D341Med (cell line): ENCODE measurements around the gene BCKDHB.
"Not testable (repeated sequence)": the region's sequence is repeated elsewhere in the genome, so short reads cannot be mapped to it uniquely, and the experiment has no call there.

ENCODE experiments used
- DNase-seq: peaks from one replicate; pipeline ENCODE4 v3.0.0; 2012; ENCODE audit warnings: low spot score

BCKDHB gene

GRCh38 chr6:80209430-80209829 lies 103.0 kb downstream of the BCKDHB start:
- no peak for DNase-seq

- DNase-seq, result no peak
Measured at GRCh38 chr6:80210618-80211017, 104.1 kb downstream of the BCKDHB start.

GRCh38 chr6:80211286-80211685 lies 104.8 kb downstream of the BCKDHB start:
- DNase-seq, result no peak

GRCh38 chr6:80211890-80212289 lies 105.4 kb downstream of the BCKDHB start:
- DNase-seq, result not testable (repeated sequence)

DNA sequence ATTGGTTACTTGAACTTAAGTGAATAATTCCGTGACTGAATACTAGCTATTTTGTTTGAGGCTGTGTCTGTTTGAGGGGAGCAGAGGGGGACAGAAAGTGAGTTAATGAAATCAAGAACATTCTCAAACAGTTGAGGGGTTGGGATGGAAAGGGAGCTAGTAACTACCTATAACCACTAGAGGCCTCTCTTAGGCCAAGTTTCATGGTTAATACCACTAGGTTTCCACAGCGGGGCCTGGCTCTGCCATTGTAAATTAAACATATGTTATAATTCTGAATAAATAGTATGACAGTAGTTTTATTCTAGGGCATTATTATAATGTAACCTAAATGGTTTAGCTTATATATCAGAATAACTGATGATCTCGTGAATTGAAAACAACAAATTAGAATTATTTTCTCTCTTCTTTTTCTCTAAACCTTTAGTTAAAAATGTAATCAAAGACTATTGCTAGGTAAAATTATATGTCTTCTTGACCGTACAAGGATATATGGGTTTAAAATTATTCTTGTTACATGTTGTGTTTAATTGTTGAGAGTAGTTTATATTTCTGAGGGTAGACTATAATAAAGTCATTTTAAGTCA lies 108.1 kb downstream of the BCKDHB start:
- DNase-seq, result peak; percentile 69

DNA sequence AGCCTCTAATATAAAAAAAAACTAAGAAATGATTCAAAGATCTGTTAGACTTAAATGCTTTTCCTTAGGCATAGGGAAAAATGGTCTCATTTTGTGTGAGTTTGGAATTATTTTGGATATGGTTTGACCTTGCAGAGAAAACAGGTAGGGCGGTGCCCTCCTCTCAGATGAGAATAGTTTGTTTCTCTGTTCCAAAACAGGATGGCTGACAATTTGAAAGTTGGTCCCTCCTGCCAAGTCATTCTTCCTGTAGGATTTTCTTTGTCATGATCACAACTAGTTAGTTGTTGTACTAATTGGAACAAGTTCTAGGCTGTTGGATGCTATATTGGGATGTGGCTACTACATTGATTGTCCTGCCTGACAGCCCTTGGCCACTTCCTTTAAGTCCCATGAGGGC lies 108.6 kb downstream of the BCKDHB start:
- no peak for DNase-seq

DNA sequence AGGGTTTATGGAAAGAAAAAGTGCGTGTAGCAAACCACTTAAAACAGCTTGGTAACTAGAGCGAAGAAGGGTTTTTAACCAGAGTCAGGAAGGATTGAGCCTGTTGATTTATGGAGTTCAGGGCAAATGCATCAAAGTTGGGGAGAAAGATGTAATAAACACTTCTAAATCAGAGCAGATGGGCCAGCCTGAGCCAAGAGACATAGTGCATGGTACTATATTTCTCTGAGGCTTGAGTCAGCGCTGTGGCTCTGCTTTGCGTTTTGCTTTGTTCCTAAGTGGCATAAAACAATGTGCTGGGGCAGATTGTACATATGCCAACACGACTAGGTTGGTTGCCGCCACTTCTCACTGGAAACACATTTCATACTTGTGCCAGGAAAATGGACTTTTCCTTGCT lies 111.3 kb downstream of the BCKDHB start:
- DNase-seq, result no peak

GRCh38 chr6:80223743-80224212 lies 117.3 kb downstream of the BCKDHB start:
- DNase-seq, result no peak

DNA sequence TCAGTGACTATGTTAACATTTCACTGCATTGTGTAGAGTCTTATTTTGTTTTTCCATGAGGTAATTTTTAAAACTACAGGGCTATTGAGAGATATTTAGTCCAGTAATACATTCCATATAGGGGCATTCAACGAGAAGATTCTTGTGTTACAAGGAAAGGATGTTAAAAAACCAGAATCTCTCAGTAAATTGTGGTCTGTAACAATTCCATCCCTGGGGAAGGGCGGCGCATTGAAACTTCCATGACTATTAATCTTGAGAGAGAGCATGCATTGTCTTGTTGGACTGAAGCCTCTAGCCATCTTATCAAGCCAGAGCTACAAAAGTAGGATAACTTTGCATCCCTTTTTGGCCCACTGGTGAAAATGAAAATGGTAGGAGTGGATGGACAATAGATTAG lies 119.7 kb downstream of the BCKDHB start:
- DNase-seq, result no peak

DNA sequence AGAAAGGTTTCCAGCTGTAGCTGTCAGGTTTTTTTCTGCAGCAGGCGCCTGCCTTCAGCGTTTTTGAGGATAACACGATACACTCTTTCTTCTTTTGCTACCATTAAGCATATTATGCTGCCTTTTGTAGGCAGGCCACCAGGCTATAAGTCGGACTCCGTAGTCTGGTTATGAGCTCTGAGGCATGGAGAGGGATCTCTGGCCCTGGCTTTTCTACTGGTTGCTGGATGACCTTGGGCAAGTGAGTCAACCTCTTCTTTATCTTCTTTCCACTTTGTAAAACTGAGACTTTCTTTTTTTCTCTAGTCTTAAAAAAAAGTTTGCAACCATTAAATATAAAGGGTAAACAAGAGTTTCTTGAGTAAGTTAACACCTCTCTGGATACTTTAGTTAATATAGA lies 120.2 kb downstream of the BCKDHB start:
- no peak for DNase-seq

DNA sequence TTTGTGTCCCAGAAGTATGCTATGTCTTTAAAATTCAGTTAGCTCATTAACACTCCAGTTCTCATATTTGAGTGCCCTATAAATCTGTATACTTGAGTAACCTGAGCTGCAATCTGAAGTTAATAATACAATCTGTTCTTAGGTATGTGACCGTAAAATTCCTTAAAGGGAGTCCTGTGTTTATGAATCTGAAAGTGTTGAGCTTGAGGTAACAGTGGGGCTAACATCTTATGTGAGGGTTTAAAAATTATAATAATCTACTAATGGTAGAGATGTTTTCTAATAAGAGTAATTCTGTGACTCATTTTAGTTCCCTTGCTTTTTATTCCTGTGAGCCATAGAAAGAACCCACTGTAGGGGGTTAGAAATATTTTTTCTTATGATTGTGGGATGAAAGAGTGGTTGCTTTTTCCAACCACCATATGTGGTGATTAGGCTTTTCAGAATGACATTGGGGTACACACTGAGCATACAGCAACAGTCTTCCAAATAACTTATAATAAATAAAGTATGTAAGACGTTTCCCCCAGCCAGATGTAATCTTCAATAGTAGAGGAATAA lies 121.2 kb downstream of the BCKDHB start:
- no peak for DNase-seq

DNA sequence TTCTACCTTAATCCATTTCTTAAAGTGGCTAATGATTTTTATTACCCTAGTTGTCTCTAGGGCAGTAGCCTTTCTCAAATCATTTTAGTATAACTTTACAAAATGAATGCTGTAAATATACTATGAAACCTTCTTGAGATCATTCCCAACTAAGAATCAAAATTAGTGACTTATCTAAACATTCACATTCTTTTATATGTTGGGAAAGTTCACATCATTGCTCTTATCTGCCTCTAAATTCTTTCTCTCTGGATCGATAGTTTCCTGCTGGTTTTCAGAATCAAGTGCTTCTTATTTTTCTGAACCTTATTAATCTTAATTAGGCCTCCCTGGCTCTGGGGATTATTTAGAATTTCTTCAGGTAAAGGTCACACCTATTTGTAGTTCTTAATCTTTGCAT lies 126.8 kb downstream of the BCKDHB start:
- DNase-seq, result no peak

DNA sequence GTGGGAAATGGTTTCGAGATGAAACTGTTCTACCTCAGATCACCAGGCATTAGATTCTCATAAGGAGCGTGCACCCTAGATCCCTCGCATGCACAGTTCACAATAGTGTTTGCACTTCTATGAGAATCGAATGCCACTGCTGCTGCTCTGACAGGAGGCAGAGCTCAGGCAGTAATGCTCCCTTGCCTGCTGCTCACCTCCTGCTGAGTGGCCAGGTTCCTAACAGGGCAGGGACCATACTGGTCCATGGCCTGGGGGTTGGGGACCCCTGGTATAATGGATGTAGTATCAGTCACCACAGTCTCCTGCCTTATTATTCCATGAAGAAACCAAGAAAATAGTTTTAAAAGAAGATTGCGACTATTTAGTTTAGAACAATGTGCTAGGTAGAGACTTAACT lies 127.5 kb downstream of the BCKDHB start:
- no peak for DNase-seq

- no peak for DNase-seq
Measured at GRCh38 chr6:80234401-80234800, 127.9 kb downstream of the BCKDHB start.

- DNase-seq, result no peak
Measured at GRCh38 chr6:80234908-80235307, 128.4 kb downstream of the BCKDHB start.

GRCh38 chr6:80235647-80236046 lies 129.2 kb downstream of the BCKDHB start:
- DNase-seq, result no peak

DNA sequence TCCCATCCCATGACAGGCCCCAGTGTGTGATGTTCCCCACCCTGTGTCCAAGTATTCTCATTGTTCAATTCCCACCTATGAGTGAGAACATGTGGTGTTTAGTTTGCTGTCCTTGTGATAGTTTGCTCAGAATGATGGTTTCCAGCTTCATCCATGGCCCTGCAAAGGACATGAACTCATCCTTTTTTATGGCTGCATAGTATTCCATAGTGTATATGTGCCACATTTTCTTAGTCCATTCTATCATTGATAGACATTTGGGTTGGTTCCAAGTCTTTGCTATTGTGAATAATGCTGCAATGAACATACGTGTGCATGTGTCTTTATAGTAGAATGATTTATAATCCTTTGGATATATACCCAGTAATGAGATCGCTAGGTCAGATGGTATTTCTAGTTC lies 132.3 kb downstream of the BCKDHB start:
- DNase-seq, result not testable (repeated sequence)

- DNase-seq, result no peak
Measured at GRCh38 chr6:80245043-80245442, 138.6 kb downstream of the BCKDHB start.

GRCh38 chr6:80249897-80250296 lies 143.4 kb downstream of the BCKDHB start:
- no peak for DNase-seq

DNA sequence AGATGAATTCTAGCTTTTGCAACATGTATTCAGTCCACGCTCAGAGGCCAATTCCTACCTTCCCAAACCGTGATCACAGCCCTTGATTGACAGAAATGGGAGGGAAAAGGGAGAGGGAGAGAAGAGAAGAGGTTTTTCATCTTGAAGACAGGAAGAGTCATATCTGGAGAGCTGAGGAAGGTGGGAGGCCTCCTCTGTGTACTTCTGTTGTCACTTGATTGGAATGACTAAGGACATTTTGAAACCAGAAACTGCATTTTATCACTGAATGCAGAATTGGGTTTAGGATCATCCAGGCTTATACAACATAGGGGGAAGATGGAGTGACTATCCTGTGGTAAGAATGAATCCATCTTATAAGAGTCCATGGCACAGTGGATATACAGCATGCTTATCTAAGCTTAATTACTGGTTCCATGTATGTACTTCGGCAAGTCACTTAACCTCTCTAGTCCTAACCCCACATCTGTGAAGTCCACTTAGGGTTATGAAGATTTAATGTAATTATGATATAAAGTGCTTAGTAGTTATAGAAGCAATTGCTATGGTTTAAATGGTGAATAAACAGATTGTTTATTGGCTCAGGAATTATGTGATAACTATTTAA lies 144.0 kb downstream of the BCKDHB start:
- no peak for DNase-seq

- no peak for DNase-seq
Measured at GRCh38 chr6:80251321-80251720, 144.8 kb downstream of the BCKDHB start.

DNA sequence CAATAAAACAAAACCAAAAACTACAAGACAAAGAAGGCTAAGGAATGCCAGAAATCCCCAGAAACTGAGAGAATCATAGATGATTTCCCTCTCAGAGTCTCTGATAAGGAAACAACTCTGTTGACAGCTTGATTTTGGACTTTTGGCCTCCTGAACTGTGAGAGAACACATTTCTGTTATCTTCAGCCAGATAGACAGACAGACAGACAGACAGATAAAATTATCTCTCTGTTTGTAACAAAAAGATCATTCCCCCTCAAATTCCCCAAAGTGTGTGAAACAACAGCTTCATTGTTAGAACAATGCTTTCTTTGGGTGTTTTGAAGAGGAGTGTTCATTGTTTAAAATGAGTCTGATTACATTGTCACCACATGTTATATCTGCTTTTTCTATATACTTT lies 148.2 kb downstream of the BCKDHB start:
- no peak for DNase-seq

GRCh38 chr6:80256691-80257090 lies 150.2 kb downstream of the BCKDHB start:
- no peak for DNase-seq

- no peak for DNase-seq
Measured at GRCh38 chr6:80259118-80259517, 152.6 kb downstream of the BCKDHB start.
